Body of pancreas (tissue), 4 donors: ENCODE data around the gene RMDN3. TPM values are rescaled to one million over a fixed set of nuclear protein-coding genes. Genes with fewer than 3 reads are reported as not detected.

ENCODE experiments used
- ATAC-seq: fragments of 150-250 bp; one replicate; pipeline ENCODE4 v1.9.1; 2016
- DNase-seq, 4 donors: peaks; one replicate each; pipeline ENCODE4 v3.0.0-alpha.2; 2019
- H3K27ac ChIP-seq, 4 donors: fragments of 200-600 bp; sonication (generic); 1 replicate in 3 of 4; 2 replicates in 1 of 4; pipeline versions ENCODE4 v1.5.1 to v1.6.1; 2016 to 2019; ENCODE audit warnings: mild to moderate bottlenecking in 1 of 4, mixed read lengths in 1 of 4, moderate library complexity in 1 of 4
- H3K27me3 ChIP-seq, 2 donors: fragments of 200-600 bp; sonication (generic); one replicate each; pipeline ENCODE4 v1.6.0; 2016; ENCODE audit warnings: mild to moderate bottlenecking in 1 of 2
- H3K36me3 ChIP-seq, 2 donors: fragments of 200-600 bp; sonication (generic); replicated peaks in 1 of 2; 2 replicates each; pipeline ENCODE4 v1.5.1; 2016; ENCODE audit warnings: low read depth in 2 of 2; ENCODE audit not compliant: insufficient read depth in 1 of 2
- H3K4me1 ChIP-seq: fragments of 200-600 bp; sonication (generic); one replicate; pipeline ENCODE4 v1.6.0; 2016
- H3K4me3 ChIP-seq, 2 donors: fragments of 200-600 bp; sonication (generic); 1 replicate in 1 of 2; 2 replicates in 1 of 2; pipeline ENCODE4 v1.5.1; 2016 to 2019
- H3K9me3 ChIP-seq, 3 donors: fragments of 200-600 bp; sonication (generic); 1 replicate in 2 of 3; 2 replicates in 1 of 3; pipeline ENCODE4 v1.5.1; 2016
- POLR2A ChIP-seq, 3 donors: fragments of 450-650 bp; IDR thresholded peaks; one replicate each; pipeline ENCODE4 v1.6.1; 2016; ENCODE audit warnings: antibody characterized with exemption in 3 of 3, mild to moderate bottlenecking in 2 of 3
- WGBS, 2 donors: methylation state at CpG; one replicate each; pipeline ENCODE4 v1.1.5; 2017; 5-methylcytosine and 5-hydroxymethylcytosine counted together
- intact Hi-C: fragments of 100-400 bp; cut with DNase I; formaldehyde crosslinking; loops from one replicate; pipeline ENCODE4 v1.15.1; 2023
- total RNA-seq, 2 donors: library from RNA; depleted of rRNA; stranded (reverse); fragments of >200 nt; gene quantifications; one replicate each; pipeline ENCODE4 v1.1.0, GENCODE V29; 2016
- TF ChIP-seq, protein P1 (sequence below), 7 experiments: fragments of 450-650 bp in 4 of 7; fragments of 200-600 bp in 3 of 7; sonication (generic) in 3 of 7; IDR thresholded peaks; one replicate each; pipeline ENCODE4 v1.5.1; 2016 to 2019; ENCODE audit warnings: antibody characterized with exemption in 7 of 7

RMDN3 gene
- total RNA-seq, 2 donors from 2014 or later = 17.6 to 23.7 TPM

- peaks cover 8 to 29% of the 10 kb centered on the region in 2 donors for H3K36me3 ChIP-seq
- ATAC-seq (no peak), DNase-seq (no peak)
- no peak overlapping the region for H3K4me3 ChIP-seq
- no peaks in the 10 kb centered on the region for H3K9me3 ChIP-seq
- 84 to 90% methylated on average over 6 to 9 of the region's 10 CpGs for WGBS, 2 donors
- H3K27me3 ChIP-seq = no peaks in the 10 kb centered on the region
- no peaks in the 10 kb centered on the region for H3K4me1 ChIP-seq
- intact Hi-C loops = loop anchor here (10.0 kb wide), 1 partner anchor 80 kb away; the partner anchor contains the start of gene RAD51
- TF ChIP-seq, protein P1, sequence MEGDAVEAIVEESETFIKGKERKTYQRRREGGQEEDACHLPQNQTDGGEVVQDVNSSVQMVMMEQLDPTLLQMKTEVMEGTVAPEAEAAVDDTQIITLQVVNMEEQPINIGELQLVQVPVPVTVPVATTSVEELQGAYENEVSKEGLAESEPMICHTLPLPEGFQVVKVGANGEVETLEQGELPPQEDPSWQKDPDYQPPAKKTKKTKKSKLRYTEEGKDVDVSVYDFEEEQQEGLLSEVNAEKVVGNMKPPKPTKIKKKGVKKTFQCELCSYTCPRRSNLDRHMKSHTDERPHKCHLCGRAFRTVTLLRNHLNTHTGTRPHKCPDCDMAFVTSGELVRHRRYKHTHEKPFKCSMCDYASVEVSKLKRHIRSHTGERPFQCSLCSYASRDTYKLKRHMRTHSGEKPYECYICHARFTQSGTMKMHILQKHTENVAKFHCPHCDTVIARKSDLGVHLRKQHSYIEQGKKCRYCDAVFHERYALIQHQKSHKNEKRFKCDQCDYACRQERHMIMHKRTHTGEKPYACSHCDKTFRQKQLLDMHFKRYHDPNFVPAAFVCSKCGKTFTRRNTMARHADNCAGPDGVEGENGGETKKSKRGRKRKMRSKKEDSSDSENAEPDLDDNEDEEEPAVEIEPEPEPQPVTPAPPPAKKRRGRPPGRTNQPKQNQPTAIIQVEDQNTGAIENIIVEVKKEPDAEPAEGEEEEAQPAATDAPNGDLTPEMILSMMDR (IDR thresholded peaks at IDR 0.05) = no peak
- TF ChIP-seq POLR2A (IDR thresholded peaks at IDR 0.05) = no peak
- H3K27ac ChIP-seq = no peak overlapping the region
Observed at GRCh38 chr15:40775007-40775406, 20.0 kb upstream of the RMDN3 start.

GRCh38 chr15:40773902-40774301 is 18.8 kb upstream of the RMDN3 start:
- no peak overlapping the region for H3K27ac ChIP-seq
- intact Hi-C loops = loop anchor here (10.0 kb wide), 1 partner anchor 79 kb away; the partner anchor contains the start of gene RAD51
- DNase-seq = no peak
- no peak overlapping the region for H3K4me3 ChIP-seq
- TF ChIP-seq POLR2A (IDR thresholded peaks at IDR 0.05) = no peak
- TF ChIP-seq, protein P1 (IDR thresholded peaks at IDR 0.05) = no peak
- 92 to 100% methylated on average over 5 to 6 of the region's 6 CpGs for WGBS, 2 donors
- no peaks in the 10 kb centered on the region for H3K9me3 ChIP-seq
- H3K36me3 ChIP-seq = peaks cover 8 to 27% of the 10 kb centered on the region in 2 donors
- ATAC-seq = no peak
- H3K4me1 ChIP-seq = no peaks in the 10 kb centered on the region
- no peaks in the 10 kb centered on the region for H3K27me3 ChIP-seq

DNA sequence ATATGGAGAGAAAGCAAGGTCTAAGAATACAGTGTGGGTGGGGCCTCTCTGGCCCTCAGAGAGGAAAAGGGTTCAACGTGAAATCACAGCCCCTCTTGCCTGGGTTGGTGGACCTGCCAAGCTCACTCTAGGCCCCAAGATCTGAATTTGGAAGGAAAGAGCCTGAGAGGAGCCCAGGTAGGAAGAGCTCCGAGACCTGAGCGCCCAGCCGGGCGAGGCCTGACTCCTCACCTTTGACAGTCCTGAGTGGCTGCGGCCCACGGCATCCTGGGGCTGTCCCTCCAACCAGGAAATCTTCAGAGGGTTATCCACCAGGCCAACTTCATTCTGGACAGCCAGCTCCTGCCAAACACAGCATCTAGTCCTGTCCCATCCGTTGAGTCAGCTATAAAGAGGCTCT is 18.4 kb upstream of the RMDN3 start:
- Histone ChIP-seq H3K4me3 (no peak overlapping the region), H3K27ac (no peak overlapping the region), H3K36me3 (peaks cover 8 to 23% of the 10 kb centered on the region in 2 donors), H3K9me3 (no peaks in the 10 kb centered on the region), H3K4me1 (no peaks in the 10 kb centered on the region), H3K27me3 (no peaks in the 10 kb centered on the region)
- DNase-seq (no peak), ATAC-seq (no peak)
- WGBS, 2 donors = 89 to 92% methylated on average over 8 of the region's 8 CpGs
- intact Hi-C loops = loop anchor here (10.0 kb wide), 1 partner anchor 79 kb away; the partner anchor contains the start of gene RAD51
- TF ChIP-seq, protein P1 (IDR thresholded peaks at IDR 0.05) = no peak
- no peak for TF ChIP-seq POLR2A (IDR thresholded peaks at IDR 0.05)

- WGBS, 2 donors = 91% methylated on average over 12 to 13 of the region's 13 CpGs
- DNase-seq (no peak), ATAC-seq (no peak)
- Histone ChIP-seq H3K4me1 (no peaks in the 10 kb centered on the region), H3K4me3 (no peak overlapping the region), H3K36me3 (peaks cover 8 to 21% of the 10 kb centered on the region in 2 donors), H3K27ac (no peak overlapping the region), H3K9me3 (no peaks in the 10 kb centered on the region), H3K27me3 (no peaks in the 10 kb centered on the region)
- intact Hi-C loops = loop anchor here (10.0 kb wide), 1 partner anchor 77 kb away; the partner anchor contains the start of gene RAD51
- TF ChIP-seq POLR2A (IDR thresholded peaks at IDR 0.05) = no peak
- TF ChIP-seq, protein P1 (IDR thresholded peaks at IDR 0.05) = no peak
Observed at GRCh38 chr15:40772014-40772413, 17.0 kb upstream of the RMDN3 start.

DNA sequence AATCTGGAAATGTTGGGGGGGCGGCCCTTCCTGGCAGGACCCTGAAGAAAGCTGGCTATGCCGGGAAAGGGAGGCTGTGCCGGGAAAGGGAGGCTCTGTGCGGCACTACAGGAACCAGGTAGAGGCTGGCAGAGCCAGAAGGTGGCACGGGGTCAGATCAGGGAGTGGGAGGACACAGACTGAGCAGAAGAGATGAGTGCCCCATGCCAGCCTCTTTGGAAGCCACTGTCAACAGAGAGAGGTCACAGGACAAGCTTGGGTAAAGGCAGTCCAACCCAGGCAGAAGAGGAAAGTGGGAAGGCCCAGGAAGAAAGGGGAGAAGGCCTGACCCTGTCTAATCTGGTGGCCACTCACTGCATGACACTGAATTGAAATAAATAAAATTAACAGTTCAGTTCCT is 16.2 kb upstream of the RMDN3 start:
- no peak for TF ChIP-seq POLR2A (IDR thresholded peaks at IDR 0.05)
- TF ChIP-seq, protein P1 (IDR thresholded peaks at IDR 0.05) = no peak
- Histone ChIP-seq H3K27me3 (no peaks in the 10 kb centered on the region), H3K36me3 (peaks cover under 1 to 21% of the 10 kb centered on the region in 2 donors), H3K4me1 (no peaks in the 10 kb centered on the region), H3K9me3 (no peaks in the 10 kb centered on the region), H3K4me3 (no peak overlapping the region), H3K27ac (no peak overlapping the region)
- DNase-seq (no peak), ATAC-seq (no peak)
- intact Hi-C loops = loop anchor here (10.0 kb wide), 1 partner anchor 76 kb away; the partner anchor contains the start of gene RAD51
- WGBS, 2 donors = 95 to 100% methylated on average over 2 to 5 of the region's 5 CpGs
